ENCODE results near the gene POP7. TPM values are rescaled to one million over a fixed set of nuclear protein-coding genes. Genes with fewer than 3 reads are reported as not detected.

POP7 gene
- total and polyA plus RNA-seq, 2 of the 4 experiments (the other 2 are of a cell fraction), result 14.9 to 38.0 TPM

- CTCF ChIA-PET, result no interaction called here
- dilution Hi-C loops (cut with HindIII; ENCODE audit: low sequenced_read_pairs, unreplicated experiment) (no loop called here), in situ Hi-C loops (cut with MboI; ENCODE audit: low sequenced_read_pairs) (loop anchor here (25.0 kb wide), 1 partner anchor 341 kb away; no protein-coding TSS in a partner anchor), intact Hi-C loops (cut with micrococcal nuclease) (no loop called here)
- Histone ChIP-seq H3K18ac (ENCODE audit: low read depth, low read length) (no peak overlapping the region), H4K8ac (ENCODE audit: low read depth in 2 of 2, low read length in 2 of 2) (no peak overlapping the region), H3K4me3 (ENCODE audit: insufficient read depth, low read depth, low read length) (no peak overlapping the region), H3K14ac (replicated peaks; ENCODE audit: low read depth, low read length) (no peak overlapping the region), H2BK15ac (ENCODE audit: low read depth, low read length) (no peak overlapping the region), H4K5ac (ENCODE audit: low read depth, low read length) (no peak overlapping the region), H2AK9ac (replicated peaks; ENCODE audit: low read depth, low read length, poor library complexity) (no peak overlapping the region), H2BK5ac (ENCODE audit: low read depth, low read length, poor library complexity, severe bottlenecking) (no peak overlapping the region), H4K20me1 (ENCODE audit: insufficient read depth, low read length) (peaks cover 3% of the 10 kb centered on the region; the same call in 1 of the 2 replicates), H3K4me2 (ENCODE audit: low read depth, low read length) (no peak overlapping the region), H3K9me1 (ENCODE audit: insufficient read depth, low read length) (no peaks in the 10 kb centered on the region), H2AK5ac (ENCODE audit: low read depth, low read length) (no peak overlapping the region), H2BK120ac (ENCODE audit: low read depth, low read length) (no peak overlapping the region), H2AFZ (replicated peaks; ENCODE audit: low read length, poor library complexity) (no peak overlapping the region), H3K36me3 (ENCODE audit: control insufficient read depth, insufficient read depth, low read length) (no peaks in the 10 kb centered on the region), H3K9me3 (ENCODE audit: control insufficient read depth, insufficient read depth, low read length) (peaks cover 9% of the 10 kb centered on the region), H3K4ac (ENCODE audit: low read depth, low read length) (no peak overlapping the region), H3K79me1 (ENCODE audit: low read depth in 1 of 2, low read length in 2 of 2) (no peaks in the 10 kb centered on the region), H3K9ac (ENCODE audit: low read depth, low read length) (no peak overlapping the region), H2BK20ac (ENCODE audit: low read depth, low read length) (no peak overlapping the region), H3K4me1 (ENCODE audit: control insufficient read depth, insufficient read depth, low read length) (peaks cover 2% of the 10 kb centered on the region; the same call in 1 of the 2 replicates), H3K23ac (ENCODE audit: low read depth, low read length) (0 out of 2 replicates have a peak overlapping the region, but pooled peaks have one; percentile 8), H3K27me3 (ENCODE audit: control insufficient read depth, insufficient read depth, low read length) (peaks cover 51% of the 10 kb centered on the region), H4K91ac (ENCODE audit: insufficient read depth, low read depth, low read length) (no peak overlapping the region), H3K56ac (ENCODE audit: extremely low read depth, insufficient read depth, low read length) (no peak overlapping the region), H3K27ac (ENCODE audit: insufficient read depth, low read length) (no peak overlapping the region)
- TF ChIP-seq BHLHE40 (IDR thresholded peaks at IDR 0.05; ENCODE audit: low read depth, low read length) (no peak), RCOR1 (IDR thresholded peaks at IDR 0.05; ENCODE audit: insufficient replicate concordance, low read length) (no peak), POLR2A (IDR thresholded peaks at IDR 0.05; ENCODE audit: low read depth, low read length) (no peak), RAD21 (IDR thresholded peaks at IDR 0.05; ENCODE audit: low read length) (no peak), CHD1 (IDR thresholded peaks at IDR 0.05; ENCODE audit: low read depth, low read length) (no peak), CEBPB (IDR thresholded peaks at IDR 0.05; ENCODE audit: low read depth, low read length) (no peak), MAZ (IDR thresholded peaks at IDR 0.05; ENCODE audit: borderline replicate concordance, low read depth, low read length) (no peak), NFE2L2 (IDR thresholded peaks at IDR 0.05; ENCODE audit: low read depth, low read length) (no peak), RFX5 (IDR thresholded peaks at IDR 0.05; ENCODE audit: low read depth, low read length) (no peak), SMC3 (IDR thresholded peaks at IDR 0.05; ENCODE audit: low read depth, low read length) (no peak), MXI1 (IDR thresholded peaks at IDR 0.05; ENCODE audit: borderline replicate concordance, low read depth, low read length) (no peak), ELK1 (IDR thresholded peaks at IDR 0.05; ENCODE audit: borderline replicate concordance, low read depth, low read length) (no peak), MAFK (IDR thresholded peaks at IDR 0.05; ENCODE audit: low read depth, low read length) (no peak)
- TF ChIP-seq, protein P1, sequence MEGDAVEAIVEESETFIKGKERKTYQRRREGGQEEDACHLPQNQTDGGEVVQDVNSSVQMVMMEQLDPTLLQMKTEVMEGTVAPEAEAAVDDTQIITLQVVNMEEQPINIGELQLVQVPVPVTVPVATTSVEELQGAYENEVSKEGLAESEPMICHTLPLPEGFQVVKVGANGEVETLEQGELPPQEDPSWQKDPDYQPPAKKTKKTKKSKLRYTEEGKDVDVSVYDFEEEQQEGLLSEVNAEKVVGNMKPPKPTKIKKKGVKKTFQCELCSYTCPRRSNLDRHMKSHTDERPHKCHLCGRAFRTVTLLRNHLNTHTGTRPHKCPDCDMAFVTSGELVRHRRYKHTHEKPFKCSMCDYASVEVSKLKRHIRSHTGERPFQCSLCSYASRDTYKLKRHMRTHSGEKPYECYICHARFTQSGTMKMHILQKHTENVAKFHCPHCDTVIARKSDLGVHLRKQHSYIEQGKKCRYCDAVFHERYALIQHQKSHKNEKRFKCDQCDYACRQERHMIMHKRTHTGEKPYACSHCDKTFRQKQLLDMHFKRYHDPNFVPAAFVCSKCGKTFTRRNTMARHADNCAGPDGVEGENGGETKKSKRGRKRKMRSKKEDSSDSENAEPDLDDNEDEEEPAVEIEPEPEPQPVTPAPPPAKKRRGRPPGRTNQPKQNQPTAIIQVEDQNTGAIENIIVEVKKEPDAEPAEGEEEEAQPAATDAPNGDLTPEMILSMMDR (conservative IDR thresholded peaks at IDR 0.05; ENCODE audit: low read depth, low read length), result no peak
- ATAC-seq (ENCODE audit: low read depth), result no peak
- POLR2A ChIA-PET (ENCODE audit: unreplicated experiment), result interaction anchor here (0.5 kb wide), 1 partner anchor 96 kb away, joined by 19 read pairs; no protein-coding TSS in a partner anchor
- no peak for DNase-seq
- no TSS peak for BruUV-seq (replicated peaks)
- no CpG with 5 or more reads among the region's 8 CpGs for WGBS, 2 experiments (ENCODE audit: extremely low coverage in 2 of 2, insufficient read length in 1 of 2)
These were observed 15.5 kb downstream of the POP7 start for GRCh38 chr7:100721505-100721812.

Data from IMR-90 (cell line).